Gastroesophageal sphincter (tissue), 4 donors: ENCODE measurements around the gene DDAH2. TPM values are rescaled to one million over a fixed set of nuclear protein-coding genes. Genes with fewer than 3 reads are reported as not detected.

Source experiments
- ATAC-seq: fragments of 150-250 bp; one replicate; pipeline ENCODE4 v1.9.1; 2016; ENCODE audit warnings: mild to moderate bottlenecking, moderate library complexity
- H3K27ac ChIP-seq, 4 donors: fragments of 200-600 bp; sonication (generic) in 3 of 4; 1 replicate in 3 of 4; 2 replicates in 1 of 4; pipeline ENCODE4 v1.5.1; 2016 to 2019
- H3K27me3 ChIP-seq: fragments of 200-600 bp; sonication (generic); one replicate; pipeline ENCODE4 v1.5.1; 2019
- H3K36me3 ChIP-seq, 2 donors: fragments of 200-600 bp; sonication (generic); one replicate each; pipeline ENCODE4 v1.5.1; 2019; ENCODE audit warnings: control low read depth in 1 of 2
- H3K4me1 ChIP-seq, 3 donors: fragments of 200-600 bp; sonication (generic); 1 replicate in 2 of 3; 2 replicates in 1 of 3; pipeline ENCODE4 v1.5.1; 2016 to 2019; ENCODE audit warnings: control low read depth in 2 of 3
- H3K4me3 ChIP-seq, 2 donors: fragments of 200-600 bp; sonication (generic); one replicate each; pipeline ENCODE4 v1.5.1; 2019; ENCODE audit warnings: mild to moderate bottlenecking in 1 of 2, moderate library complexity in 1 of 2
- H3K9me3 ChIP-seq, 3 donors: fragments of 200-600 bp; sonication (generic); one replicate each; pipeline ENCODE4 v1.5.1; 2017 to 2019; ENCODE audit warnings: control low read depth in 2 of 3
- EP300 ChIP-seq: sonication (generic); formaldehyde crosslinking; IDR thresholded peaks from one replicate; pipeline ENCODE4 v1.6.1; 2017; ENCODE audit warnings: antibody characterized with exemption, mild to moderate bottlenecking
- POLR2A ChIP-seq, 2 donors: fragments of 450-650 bp; IDR thresholded peaks; one replicate each; pipeline ENCODE4 v1.6.1; 2017; ENCODE audit warnings: antibody characterized with exemption in 2 of 2, mild to moderate bottlenecking in 2 of 2, moderate library complexity in 1 of 2
- POLR2AphosphoS5 ChIP-seq: sonication (generic); formaldehyde crosslinking; IDR thresholded peaks from one replicate; pipeline ENCODE4 v1.6.1; 2017; ENCODE audit warnings: antibody characterized with exemption
- WGBS, 2 donors: methylation state at CpG; one replicate each; pipeline ENCODE4 v1.1.5; 2018; ENCODE audit warnings: low coverage in 1 of 2; 5-methylcytosine and 5-hydroxymethylcytosine counted together
- total RNA-seq, 4 donors: library from RNA; depleted of rRNA; stranded (reverse); fragments of >200 nt; gene quantifications; one replicate each; pipeline ENCODE4 v1.1.0, GENCODE V29; 2016
- TF ChIP-seq, protein P1 (sequence below), 4 experiments: fragments of 200-600 bp in 2 of 4; fragments of 450-650 bp in 2 of 4; sonication (generic) in 1 of 4; IDR thresholded peaks; one replicate each; pipeline ENCODE4 v1.5.1; 2017 to 2019; ENCODE audit warnings: antibody characterized with exemption in 4 of 4, mild to moderate bottlenecking in 2 of 4, moderate library complexity in 2 of 4

DDAH2 gene
- total RNA-seq, 4 donors from 2014 or later = 75.6 to 127 (median 99.0) TPM

GRCh38 chr6:31752739-31753319 is 23.7 kb upstream of the DDAH2 start:
- no peaks in the 10 kb centered on the region for H3K9me3 ChIP-seq
- H3K4me3 ChIP-seq = no peak overlapping the region
- ATAC-seq = no peak
- 32 to 56% methylated on average over 6 of the region's 8 CpGs for WGBS, 2 donors
- TF ChIP-seq, protein P1, sequence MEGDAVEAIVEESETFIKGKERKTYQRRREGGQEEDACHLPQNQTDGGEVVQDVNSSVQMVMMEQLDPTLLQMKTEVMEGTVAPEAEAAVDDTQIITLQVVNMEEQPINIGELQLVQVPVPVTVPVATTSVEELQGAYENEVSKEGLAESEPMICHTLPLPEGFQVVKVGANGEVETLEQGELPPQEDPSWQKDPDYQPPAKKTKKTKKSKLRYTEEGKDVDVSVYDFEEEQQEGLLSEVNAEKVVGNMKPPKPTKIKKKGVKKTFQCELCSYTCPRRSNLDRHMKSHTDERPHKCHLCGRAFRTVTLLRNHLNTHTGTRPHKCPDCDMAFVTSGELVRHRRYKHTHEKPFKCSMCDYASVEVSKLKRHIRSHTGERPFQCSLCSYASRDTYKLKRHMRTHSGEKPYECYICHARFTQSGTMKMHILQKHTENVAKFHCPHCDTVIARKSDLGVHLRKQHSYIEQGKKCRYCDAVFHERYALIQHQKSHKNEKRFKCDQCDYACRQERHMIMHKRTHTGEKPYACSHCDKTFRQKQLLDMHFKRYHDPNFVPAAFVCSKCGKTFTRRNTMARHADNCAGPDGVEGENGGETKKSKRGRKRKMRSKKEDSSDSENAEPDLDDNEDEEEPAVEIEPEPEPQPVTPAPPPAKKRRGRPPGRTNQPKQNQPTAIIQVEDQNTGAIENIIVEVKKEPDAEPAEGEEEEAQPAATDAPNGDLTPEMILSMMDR (IDR thresholded peaks at IDR 0.05) = no peak
- TF ChIP-seq EP300 (no peak), POLR2A (IDR thresholded peaks at IDR 0.05) (no peak), POLR2AphosphoS5 (no peak)
- no peaks in the 10 kb centered on the region for H3K4me1 ChIP-seq
- H3K27ac ChIP-seq = no peak overlapping the region
- no peaks in the 10 kb centered on the region for H3K27me3 ChIP-seq
- H3K36me3 ChIP-seq = no peaks in the 10 kb centered on the region

DNA sequence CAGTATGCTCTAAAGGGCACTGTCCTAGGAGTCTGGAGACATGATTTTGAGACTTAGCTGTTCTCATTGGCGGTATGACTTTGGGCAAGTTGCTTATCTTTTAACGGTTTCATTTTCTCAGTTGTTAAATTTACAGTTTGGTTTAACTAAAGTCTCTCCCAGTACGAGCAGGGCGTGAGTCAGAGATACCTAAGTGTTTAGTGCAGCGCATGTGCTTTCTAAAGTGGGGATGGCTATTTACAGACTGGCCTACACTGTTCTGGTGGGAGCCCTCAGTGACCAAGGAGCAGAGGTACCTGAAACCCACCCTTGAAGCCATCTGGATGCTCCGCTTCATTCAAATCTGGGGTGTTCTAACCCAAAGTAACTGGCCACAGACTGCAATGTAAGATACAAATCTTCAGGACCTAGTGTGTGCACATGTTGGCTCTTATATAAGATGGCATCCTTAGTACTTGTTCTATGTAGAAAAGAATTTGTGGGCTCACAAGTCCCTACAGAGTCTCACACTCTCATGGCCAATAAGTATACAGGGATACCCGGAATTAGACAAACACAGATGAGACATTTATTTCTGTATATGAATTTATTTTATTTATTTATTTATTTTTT is 21.4 kb upstream of the DDAH2 start:
- Histone ChIP-seq H3K36me3 (no peaks in the 10 kb centered on the region), H3K27me3 (no peaks in the 10 kb centered on the region), H3K4me1 (peaks cover 0 to 11% (median 0%) of the 10 kb centered on the region in 3 donors), H3K27ac (no peak overlapping the region), H3K9me3 (no peaks in the 10 kb centered on the region), H3K4me3 (no peak overlapping the region)
- no peak for ATAC-seq
- WGBS, 2 donors = 84 to 98% methylated on average over 6 to 7 of the region's 7 CpGs
- TF ChIP-seq EP300 (no peak), POLR2AphosphoS5 (no peak), POLR2A (IDR thresholded peaks at IDR 0.05) (no peak)
- TF ChIP-seq, protein P1 (IDR thresholded peaks at IDR 0.05) = no peak

GRCh38 chr6:31749301-31750036 is 20.4 kb upstream of the DDAH2 start:
- 80 to 90% methylated on average over 2 to 5 of the region's 8 CpGs for WGBS, 2 donors
- Histone ChIP-seq H3K9me3 (no peaks in the 10 kb centered on the region), H3K27ac (no peak overlapping the region), H3K36me3 (no peaks in the 10 kb centered on the region), H3K27me3 (no peaks in the 10 kb centered on the region), H3K4me1 (peaks cover 0 to 11% (median 0%) of the 10 kb centered on the region in 3 donors), H3K4me3 (no peak overlapping the region)
- TF ChIP-seq POLR2A (IDR thresholded peaks at IDR 0.05) (no peak), POLR2AphosphoS5 (no peak), EP300 (no peak)
- TF ChIP-seq, protein P1 (IDR thresholded peaks at IDR 0.05) = no peak
- no peak for ATAC-seq

DNA sequence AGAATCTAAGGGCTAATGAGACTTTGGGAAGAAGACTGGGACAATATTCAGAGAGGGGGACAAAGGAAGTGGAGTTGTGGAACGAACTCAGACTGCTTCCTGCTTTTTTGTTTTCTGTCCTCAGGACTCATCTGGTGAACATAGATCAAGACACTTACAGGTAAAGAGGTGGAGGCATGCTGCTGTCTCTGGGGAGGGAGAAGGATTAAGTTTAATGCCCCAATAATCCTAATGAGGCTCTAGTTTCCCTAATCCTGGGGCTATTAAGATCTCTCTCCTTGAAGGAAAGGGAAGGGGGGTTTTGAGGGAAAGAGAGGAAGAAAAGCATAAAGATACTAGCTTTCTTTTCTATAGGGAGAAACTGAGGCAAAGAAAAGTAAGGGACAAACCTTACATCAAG is 15.3 kb upstream of the DDAH2 start:
- H3K4me1 ChIP-seq = peaks cover under 1 to 20% (median 5%) of the 10 kb centered on the region in 3 donors
- H3K36me3 ChIP-seq = no peaks in the 10 kb centered on the region
- TF ChIP-seq, protein P1 (IDR thresholded peaks at IDR 0.05) = no peak
- TF ChIP-seq POLR2A (IDR thresholded peaks at IDR 0.05) = no peak
- no peak for TF ChIP-seq POLR2AphosphoS5
- TF ChIP-seq EP300 = no peak
- no peak overlapping the region for H3K4me3 ChIP-seq
- no peaks in the 10 kb centered on the region for H3K9me3 ChIP-seq
- WGBS, 2 donors = 58 to 67% methylated on average over 1 of the region's 1 CpG
- H3K27ac ChIP-seq = no peak overlapping the region
- no peaks in the 10 kb centered on the region for H3K27me3 ChIP-seq
- ATAC-seq = no peak
